ENCODE results near the gene OR51L1.

DNA sequence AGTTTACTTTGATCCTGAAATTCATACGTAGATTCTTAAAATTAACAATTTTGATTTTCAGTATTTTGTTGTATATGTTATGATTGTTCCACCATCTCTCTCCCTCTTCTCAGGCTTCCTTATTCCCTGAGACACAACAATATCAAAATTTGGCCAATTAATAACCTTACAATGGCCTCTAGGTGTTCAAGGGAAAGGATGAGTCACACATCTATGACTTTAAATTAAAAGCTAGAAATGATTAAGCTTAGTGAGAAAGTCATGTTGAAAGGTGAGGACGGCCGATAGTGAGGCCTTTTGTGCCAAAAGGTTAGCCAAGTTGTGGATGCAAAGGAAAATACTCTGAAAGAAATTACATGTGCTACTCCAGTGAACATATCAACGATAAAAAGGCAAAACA, 46.2 kb downstream of the OR51L1 start:
- TF ChIP-seq, protein P1, sequence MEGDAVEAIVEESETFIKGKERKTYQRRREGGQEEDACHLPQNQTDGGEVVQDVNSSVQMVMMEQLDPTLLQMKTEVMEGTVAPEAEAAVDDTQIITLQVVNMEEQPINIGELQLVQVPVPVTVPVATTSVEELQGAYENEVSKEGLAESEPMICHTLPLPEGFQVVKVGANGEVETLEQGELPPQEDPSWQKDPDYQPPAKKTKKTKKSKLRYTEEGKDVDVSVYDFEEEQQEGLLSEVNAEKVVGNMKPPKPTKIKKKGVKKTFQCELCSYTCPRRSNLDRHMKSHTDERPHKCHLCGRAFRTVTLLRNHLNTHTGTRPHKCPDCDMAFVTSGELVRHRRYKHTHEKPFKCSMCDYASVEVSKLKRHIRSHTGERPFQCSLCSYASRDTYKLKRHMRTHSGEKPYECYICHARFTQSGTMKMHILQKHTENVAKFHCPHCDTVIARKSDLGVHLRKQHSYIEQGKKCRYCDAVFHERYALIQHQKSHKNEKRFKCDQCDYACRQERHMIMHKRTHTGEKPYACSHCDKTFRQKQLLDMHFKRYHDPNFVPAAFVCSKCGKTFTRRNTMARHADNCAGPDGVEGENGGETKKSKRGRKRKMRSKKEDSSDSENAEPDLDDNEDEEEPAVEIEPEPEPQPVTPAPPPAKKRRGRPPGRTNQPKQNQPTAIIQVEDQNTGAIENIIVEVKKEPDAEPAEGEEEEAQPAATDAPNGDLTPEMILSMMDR (IDR thresholded peaks at IDR 0.05): no peak
- TF ChIP-seq POLR2A (IDR thresholded peaks at IDR 0.05): no peak
